ENCODE measurements around the gene VASH2.

The VASH2 gene

GRCh38 chr1:212933815-212934471, 16.4 kb upstream of the VASH2 start:
- no peak for DNase-seq

DNA sequence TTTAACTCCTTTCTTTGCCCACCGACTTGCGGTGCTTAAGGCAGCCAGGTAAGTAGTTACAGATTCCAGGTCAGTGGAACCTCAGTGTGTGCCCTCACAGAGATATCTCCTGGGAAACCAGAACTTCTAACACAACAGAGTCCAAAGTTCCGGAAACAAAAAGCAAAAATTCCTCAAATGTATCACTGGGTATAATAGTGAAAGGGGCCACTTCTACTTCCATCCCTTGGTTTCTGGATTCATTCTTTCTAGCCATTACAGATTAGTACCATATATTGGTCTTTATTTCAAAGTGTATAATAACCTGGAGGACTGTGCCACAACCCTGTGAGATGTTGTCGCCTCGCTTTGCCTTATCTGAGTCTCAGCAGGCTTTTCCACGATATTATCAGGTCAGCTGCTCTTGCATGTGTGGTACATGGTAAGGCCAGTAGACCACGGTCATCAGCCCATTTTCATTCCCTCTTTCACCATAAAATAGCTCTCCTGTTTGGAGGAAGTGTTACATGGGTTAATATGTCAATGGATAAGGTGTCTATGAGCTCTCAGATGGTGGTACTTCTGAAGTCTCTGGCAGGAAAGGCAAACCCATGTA, 14.9 kb upstream of the VASH2 start:
- DNase-seq: no peak

DNA sequence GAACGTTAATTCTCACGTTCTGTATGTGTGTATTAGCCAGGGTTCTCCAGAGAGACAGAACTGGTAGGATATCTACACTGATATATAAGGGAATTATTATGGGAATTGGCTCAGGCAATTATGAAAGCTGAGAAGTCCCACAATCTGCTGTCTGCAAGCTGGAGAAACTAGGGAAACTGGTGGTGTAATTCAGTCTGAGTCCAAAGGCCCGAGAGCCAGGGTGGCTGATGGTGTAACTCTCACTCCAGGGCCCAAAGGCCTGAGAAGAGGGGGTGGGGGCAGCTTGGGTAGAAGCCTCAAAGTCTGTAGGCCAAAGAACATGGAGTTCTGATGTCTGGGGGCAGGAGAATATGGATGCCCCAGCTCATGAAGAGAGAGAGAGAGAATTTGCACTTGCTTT, 13.3 kb upstream of the VASH2 start:
- DNase-seq: no peak

DNA sequence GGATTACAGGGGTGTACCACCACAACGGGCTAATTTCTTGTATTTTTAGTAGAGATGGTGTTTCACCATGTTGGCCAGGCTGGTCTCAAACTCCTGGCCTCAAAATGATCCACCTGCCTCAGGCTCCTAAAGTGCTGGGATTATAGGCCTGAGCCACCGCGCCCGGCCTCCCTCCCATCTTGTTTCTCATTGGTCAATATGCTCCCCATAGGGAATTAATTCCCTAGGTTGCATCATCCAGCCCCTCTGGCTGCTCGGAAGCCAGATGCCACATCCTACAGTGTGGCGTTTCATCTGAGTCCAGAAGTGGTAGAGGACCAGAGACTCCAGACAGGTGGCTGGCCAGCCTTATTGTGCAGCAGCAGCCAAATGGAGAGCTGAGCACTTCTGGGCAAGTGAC, 11.5 kb upstream of the VASH2 start:
- no peak for DNase-seq

DNA sequence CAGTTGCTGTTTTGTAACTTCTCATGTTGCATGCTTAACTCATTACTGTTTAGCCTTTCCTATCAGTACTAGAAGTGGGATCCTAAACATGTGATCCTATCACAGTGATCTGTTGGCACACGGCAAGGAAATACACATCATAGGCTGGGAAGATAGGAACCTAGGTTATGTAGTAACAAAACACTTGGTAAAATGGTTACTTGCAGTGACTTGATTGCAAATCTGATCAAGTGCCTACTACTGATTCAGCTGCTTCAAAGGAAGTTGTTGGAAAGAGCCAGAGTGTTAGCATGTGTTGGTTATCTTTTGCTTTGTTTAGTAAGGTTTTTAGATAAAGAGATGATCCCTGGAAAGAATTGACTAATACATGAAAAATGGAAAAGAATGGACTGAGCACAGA, 8.9 kb upstream of the VASH2 start:
- no peak for DNase-seq

- no peak for DNase-seq
Measured at GRCh38 chr1:212942679-212943392, 7.5 kb upstream of the VASH2 start.

GRCh38 chr1:212943393-212943710, 7.0 kb upstream of the VASH2 start:
- no peak for DNase-seq

DNA sequence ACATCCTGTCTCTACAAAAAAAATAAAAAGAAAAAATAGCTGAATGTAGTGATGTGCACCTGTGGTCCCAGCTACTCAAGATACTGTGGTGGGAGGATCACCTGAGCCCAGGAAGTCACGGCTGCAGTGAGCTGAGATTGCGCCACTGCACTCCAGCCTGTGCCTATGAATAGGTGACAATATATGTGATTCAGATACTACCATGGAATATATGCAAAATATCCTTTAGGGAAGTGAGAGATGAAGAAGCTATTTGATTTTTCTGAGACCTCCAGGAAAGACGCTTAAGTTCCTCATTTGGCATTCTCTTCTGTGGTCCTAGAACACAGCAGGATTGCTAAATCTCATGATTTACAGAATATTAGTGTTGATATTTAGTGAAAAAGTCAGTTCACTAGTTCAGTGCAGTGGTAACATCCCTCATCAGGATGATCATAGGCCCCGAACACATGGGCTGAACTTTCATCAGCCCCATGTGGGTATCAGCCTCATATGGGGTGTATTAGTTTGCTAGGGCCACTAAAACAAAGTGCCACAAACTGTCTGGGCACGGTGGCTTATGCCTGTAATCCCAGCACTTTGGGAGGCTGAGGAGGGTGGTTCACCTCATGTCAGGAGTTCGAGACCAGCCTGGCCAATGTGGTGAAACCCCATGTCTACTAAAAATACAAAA, 6.0 kb upstream of the VASH2 start:
- no peak for DNase-seq

- DNase-seq: no peak
Measured at GRCh38 chr1:212945056-212945455, 5.3 kb upstream of the VASH2 start.

DNA sequence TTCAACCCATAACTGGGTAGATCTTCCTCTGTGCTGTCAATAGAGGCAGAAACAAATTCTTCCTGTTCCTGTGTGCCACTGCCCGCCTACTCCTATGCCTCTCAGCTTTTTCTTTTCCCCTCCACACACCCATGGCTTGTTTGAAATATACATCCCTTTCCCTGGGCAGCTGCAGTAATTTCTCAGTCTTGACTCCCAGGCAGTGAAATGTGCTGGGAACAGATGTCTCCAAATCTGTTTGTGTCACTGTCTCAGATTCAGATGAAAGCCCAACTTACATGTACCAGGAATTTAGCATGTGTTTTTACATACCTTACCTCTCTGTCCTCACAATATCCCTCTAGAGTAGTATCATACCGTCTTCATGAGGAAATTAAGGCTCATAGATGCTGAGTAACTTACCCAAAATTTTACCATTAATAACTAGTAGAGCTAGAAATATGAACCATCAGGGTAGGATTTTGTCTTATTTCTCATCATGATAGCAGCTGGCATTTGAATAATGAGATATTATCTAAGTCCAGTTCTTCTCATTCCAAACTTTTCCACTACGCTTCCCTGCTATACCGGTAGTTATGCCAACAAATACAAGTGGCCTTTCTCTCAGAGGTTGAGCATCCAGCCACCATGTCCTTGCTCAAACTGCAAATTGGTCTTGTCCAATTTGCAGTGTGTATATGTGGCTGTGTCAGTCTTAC, 4.7 kb upstream of the VASH2 start:
- no peak for DNase-seq

DNA sequence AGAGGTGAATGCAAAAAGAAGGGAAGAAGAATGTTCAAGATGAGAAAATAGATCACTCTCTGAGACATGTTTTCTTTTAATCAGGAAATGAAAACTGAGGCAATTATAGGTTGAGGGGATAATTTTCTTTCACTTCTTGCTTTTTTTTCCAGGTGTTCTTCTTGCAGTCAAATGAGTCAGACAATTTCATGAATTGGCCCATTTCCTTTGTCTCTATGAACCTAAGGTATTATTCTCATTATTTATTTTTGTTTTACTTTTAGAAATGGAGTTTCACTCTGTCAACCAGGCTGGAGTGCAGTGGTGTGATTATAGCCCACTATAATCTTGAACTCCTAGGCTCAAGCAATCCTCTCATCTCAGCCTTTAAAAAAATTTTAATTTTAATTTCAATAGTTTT, 3.5 kb upstream of the VASH2 start:
- no peak for DNase-seq

- no peak for DNase-seq
Measured at GRCh38 chr1:212949771-212950170, 570 bp upstream of the VASH2 start.

- no peak for DNase-seq
Measured at GRCh38 chr1:212951126-212951946, 995 bp downstream of the VASH2 start.

DNA sequence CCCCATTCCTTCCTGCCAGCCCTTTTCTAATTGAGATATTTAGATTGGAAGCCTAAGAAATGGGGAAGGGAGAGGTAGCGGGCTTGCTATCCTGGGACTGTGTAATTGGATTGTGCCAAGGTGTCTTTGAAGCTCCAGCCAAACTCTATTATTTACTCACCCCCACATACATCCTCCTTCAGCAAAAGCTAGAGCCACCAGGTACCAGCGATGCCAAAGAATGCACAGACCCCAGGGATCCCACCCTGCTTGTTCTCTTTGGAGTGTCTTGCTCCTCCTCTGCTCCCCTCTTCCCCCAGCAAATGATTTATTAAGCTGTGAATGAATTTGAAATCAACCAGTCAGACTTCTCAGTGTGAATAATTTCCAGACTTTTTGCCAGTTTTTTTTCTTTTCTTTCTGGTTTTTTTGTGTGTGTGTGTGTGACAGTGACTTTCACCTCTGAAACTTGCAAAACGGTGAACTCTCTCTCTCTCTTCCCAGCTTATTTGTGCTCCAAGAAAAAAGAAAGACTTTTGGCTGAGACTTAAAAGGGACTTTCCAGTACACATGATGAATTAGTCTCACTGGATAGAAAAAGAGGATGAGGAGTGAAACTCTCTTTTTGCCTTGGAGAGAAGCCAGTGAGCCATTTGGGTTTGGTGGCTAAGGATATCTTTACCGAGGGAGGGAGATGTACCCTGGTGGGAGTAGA, 1.8 kb downstream of the VASH2 start:
- DNase-seq: no peak

GRCh38 chr1:212952641-212952976, 2.3 kb downstream of the VASH2 start:
- DNase-seq: no peak

DNA sequence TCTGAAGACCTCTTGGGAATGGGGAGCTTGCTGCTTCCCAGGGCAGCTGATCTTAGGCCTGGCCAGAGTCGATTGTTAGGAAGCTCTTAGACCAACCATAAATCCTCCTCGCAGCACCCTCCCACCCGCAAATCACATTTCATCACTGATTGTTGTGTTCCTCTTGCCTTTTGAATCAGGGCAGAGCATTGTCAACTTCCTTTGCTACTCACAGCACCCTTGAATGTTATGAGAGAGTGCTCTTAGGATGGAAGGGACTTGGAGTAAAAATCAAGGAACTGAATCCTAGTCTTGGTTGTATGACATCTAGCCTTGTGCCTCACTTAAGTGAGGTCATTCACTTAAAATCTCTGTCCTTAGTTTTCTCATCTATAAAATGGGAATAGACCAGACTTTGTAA, 3.0 kb downstream of the VASH2 start:
- DNase-seq: no peak

- DNase-seq: no peak
Measured at GRCh38 chr1:212954514-212954913, 4.2 kb downstream of the VASH2 start.

DNA sequence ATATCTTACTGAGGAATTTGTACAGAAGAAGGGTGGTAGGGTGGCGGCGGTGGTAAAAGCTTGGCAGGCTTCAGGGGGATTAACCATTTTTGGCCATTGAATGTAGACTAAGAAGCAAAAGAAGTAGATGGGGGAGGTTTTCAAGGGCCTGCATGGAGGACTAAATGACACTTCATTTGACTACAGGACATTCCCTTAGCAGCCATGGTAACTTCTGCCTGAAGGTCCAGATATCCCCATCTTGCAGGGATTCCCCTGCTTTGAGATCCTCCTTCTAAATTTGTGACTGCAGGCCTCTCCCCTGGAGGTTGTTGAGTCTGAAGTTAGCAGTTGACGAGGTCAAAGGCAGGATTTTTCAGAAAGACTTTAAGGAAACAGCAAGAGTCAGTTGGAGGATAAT, 4.8 kb downstream of the VASH2 start:
- no peak for DNase-seq

DNA sequence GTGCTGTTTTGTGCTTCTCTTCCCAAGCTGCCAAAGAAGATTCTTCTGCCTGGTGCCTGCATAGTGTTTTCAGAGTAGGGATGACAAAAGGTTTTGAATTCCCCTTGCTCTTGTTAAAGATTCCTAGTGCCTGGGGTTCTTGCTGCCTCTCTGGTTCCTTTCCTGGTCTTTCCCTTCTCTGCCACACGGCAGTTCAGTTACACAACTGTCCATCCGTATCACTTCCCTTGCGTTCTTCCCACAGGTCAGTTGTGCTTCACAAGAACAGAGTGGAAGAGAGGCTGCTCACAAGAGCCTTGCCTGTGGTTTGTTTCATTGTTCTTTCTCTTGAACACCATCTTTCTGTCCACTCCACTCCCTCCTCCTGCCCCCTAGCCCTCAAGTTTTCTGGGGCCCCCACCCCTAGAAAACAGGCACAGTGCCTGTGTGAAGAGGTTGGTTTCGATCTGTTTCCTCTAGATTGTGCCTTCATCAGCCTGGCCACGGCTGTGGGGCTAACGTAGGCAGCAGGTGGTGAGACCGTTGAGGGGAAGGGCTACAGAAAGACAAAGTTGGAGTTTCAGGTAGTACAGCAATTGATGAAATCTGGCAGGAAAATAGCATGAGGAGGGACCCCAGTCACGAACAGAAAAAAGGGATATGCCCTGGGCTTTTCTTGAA, 5.8 kb downstream of the VASH2 start:
- DNase-seq: no peak

DNA sequence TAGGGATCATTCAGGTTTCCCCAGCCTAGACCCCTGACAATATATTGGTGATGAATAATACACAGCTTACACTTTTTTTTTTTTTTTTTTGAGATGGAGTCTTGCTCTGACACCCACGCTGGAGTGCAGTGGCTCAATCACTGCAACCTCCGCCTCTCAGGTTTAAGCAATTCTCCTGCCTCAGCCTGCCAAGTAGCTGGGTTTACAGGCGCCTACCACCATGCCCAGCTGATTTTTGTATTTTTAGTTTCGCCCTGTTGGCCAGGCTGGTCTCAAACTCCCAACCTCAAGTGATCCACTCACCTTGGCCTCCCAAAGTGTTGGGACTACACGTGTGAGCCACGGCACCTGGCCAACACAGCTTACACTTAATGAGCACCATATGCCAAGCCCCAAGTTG, 7.2 kb downstream of the VASH2 start:
- DNase-seq: no peak

GRCh38 chr1:212958175-212958574, 7.8 kb downstream of the VASH2 start:
- DNase-seq: no peak

All from stimulated activated CD4-positive, alpha-beta T cell treated with anti-CD3 and anti-CD28 coated beads, Interleukin-1b, Interleukin-23, amount 100 ng/mL, for 48 hours (primary cell).